Psoas muscle (tissue), 8 donors: ENCODE data around the gene JPH2. TPM values are rescaled to one million over a fixed set of nuclear protein-coding genes. Genes with fewer than 3 reads are reported as not detected.
A peak's percentile ranks its signal among the peaks of the same experiment; 100 is the strongest.

ENCODE experiments used
- ATAC-seq, 4 donors: fragments of 200-7000 bp; cut with Tn5 transposase; one replicate each; pipeline ENCODE4 v1.9.1; 2020; ENCODE audit warnings: moderate library complexity in 3 of 4, mild to moderate bottlenecking in 2 of 4
- DNase-seq, 2 donors: peaks; one replicate each; pipeline ENCODE4 v3.0.0-alpha.2; 2020
- H3K27ac ChIP-seq: fragments of 200-600 bp; one replicate; pipeline ENCODE4 v1.8.0; 2022
- H3K27me3 ChIP-seq, 3 donors: fragments of 200-600 bp in 1 of 3; one replicate each; pipeline versions ENCODE4 v1.6.1 to v1.8.0; 2013 to 2022; ENCODE audit warnings: low read length in 2 of 3, mild to moderate bottlenecking in 2 of 3, moderate library complexity in 1 of 3; ENCODE audit not compliant: insufficient read depth in 3 of 3
- H3K36me3 ChIP-seq, 2 donors: fragments of 200-600 bp in 1 of 2; one replicate each; pipeline versions ENCODE4 v1.6.1 to v1.8.0; 2013 to 2022; ENCODE audit warnings: low read depth in 1 of 2, mild to moderate bottlenecking in 1 of 2, moderate library complexity in 1 of 2; ENCODE audit not compliant: insufficient read depth in 1 of 2
- H3K4me1 ChIP-seq: fragments of 200-600 bp; one replicate; pipeline ENCODE4 v1.8.0; 2022
- H3K4me3 ChIP-seq: fragments of 200-600 bp; one replicate; pipeline ENCODE4 v1.8.0; 2022; ENCODE audit warnings: mild to moderate bottlenecking
- H3K9me3 ChIP-seq: fragments of 200-600 bp; one replicate; pipeline ENCODE4 v1.8.0; 2022
- CTCF ChIP-seq: fragments of 200-600 bp; IDR thresholded peaks from one replicate; pipeline ENCODE4 v1.8.0; 2022; ENCODE audit warnings: antibody characterized with exemption
- WGBS, 3 donors: extraction: QIAGEN DNeasy Blood & Tissue Kit; methylation state at CpG; one replicate each; pipeline versions ENCODE4 v1.1.6 to v1.1.7; 2013; 5-methylcytosine and 5-hydroxymethylcytosine counted together
- intact Hi-C, 2 donors: fragments of 100-400 bp; cut with DNase I; formaldehyde crosslinking; loops; one replicate each; pipeline versions ENCODE4 v1.11.0 to v1.14.2; 2022
- polyA plus RNA-seq, 3 donors: library from polyadenylated mRNA; stranded (reverse); fragments of 200-250 nt; gene quantifications; one replicate each; pipeline ENCODE4 v1.2.3, GENCODE V29; 2013
- total RNA-seq, 4 donors: library from RNA; stranded (reverse); fragmentation: NEBNext Ultra II Directional in 2 of 4; extraction: Animal tissue kit (Norgen Biotek cat#: 25700) in 2 of 4; gene quantifications; one replicate each; pipeline versions ENCODE4 v1.2.1 to v1.2.4, GENCODE V29; 2021 to 2023
- donor health status: healthy with polysubstance abuse.
- donor health status: DM: no; HTN: no; CAD: no; lungs with moderate emphysema.
- donor health status: Bipolar disorder and iron deficiency.
- donor health status: healthy.
- donor health status: DM: yes; HTN: yes; CAD: no.
- donor health status: DM: no; HTN: no; CAD: no.
- donor health status: DM: no; HTN: no; CAD: no.
- donor health status: DM: yes; HTN: yes; CAD: no.

JPH2 gene
- total and polyA plus RNA-seq, 7 donors, result 13.5 to 145 (median 48.0) TPM

GRCh38 chr20:44141873-44142272, 45.1 kb downstream of the JPH2 start:
- intact Hi-C loops, result no loop called here
- no peak for DNase-seq
- no peaks in the 10 kb centered on the region for H3K9me3 ChIP-seq
- ATAC-seq, result peak in 3 of 4 donors; percentile 1 to 45 (median 27)
- H3K4me1 ChIP-seq, result peaks cover 73% of the 10 kb centered on the region
- 26 to 46% (median 28%) methylated on average over 6 of the region's 6 CpGs for WGBS, 3 donors
- no peak overlapping the region for H3K4me3 ChIP-seq
- H3K27ac ChIP-seq, result peak overlapping the region; percentile 91
- H3K36me3 ChIP-seq, result no peaks in the 10 kb centered on the region
- H3K27me3 ChIP-seq, result no peaks in the 10 kb centered on the region
- TF ChIP-seq CTCF, result no peak

GRCh38 chr20:44138867-44139266, 48.1 kb downstream of the JPH2 start:
- H3K4me3 ChIP-seq, result no peak overlapping the region
- H3K27ac ChIP-seq, result peak overlapping the region; percentile 91
- H3K4me1 ChIP-seq, result peaks cover 74% of the 10 kb centered on the region
- no peak for TF ChIP-seq CTCF
- H3K27me3 ChIP-seq, result no peaks in the 10 kb centered on the region
- intact Hi-C loops, result no loop called here
- peak; percentile 44 to 71 for DNase-seq
- peak; percentile 64 to 76 (median 70) for ATAC-seq
- H3K36me3 ChIP-seq, result no peaks in the 10 kb centered on the region
- WGBS, 3 donors, result 16 to 21% (median 20%) methylated on average over 10 of the region's 10 CpGs
- H3K9me3 ChIP-seq, result no peaks in the 10 kb centered on the region

- WGBS, 3 donors, result 7 to 13% (median 12%) methylated on average over 15 of the region's 15 CpGs
- intact Hi-C loops, result no loop called here
- DNase-seq (peak; percentile 59 to 82), ATAC-seq (peak; percentile 50 to 84 (median 67))
- H3K27ac ChIP-seq, result peak overlapping the region; percentile 91
- no peaks in the 10 kb centered on the region for H3K36me3 ChIP-seq
- H3K4me3 ChIP-seq, result peak overlapping the region; percentile 37
- no peaks in the 10 kb centered on the region for H3K27me3 ChIP-seq
- H3K9me3 ChIP-seq, result no peaks in the 10 kb centered on the region
- TF ChIP-seq CTCF, result no peak
- peaks cover 58% of the 10 kb centered on the region for H3K4me1 ChIP-seq
These were observed 49.7 kb downstream of the JPH2 start for GRCh38 chr20:44137266-44137801.

GRCh38 chr20:44136579-44137265, 50.3 kb downstream of the JPH2 start:
- no peaks in the 10 kb centered on the region for H3K27me3 ChIP-seq
- no peak for ATAC-seq
- intact Hi-C loops, result no loop called here
- H3K9me3 ChIP-seq, result no peaks in the 10 kb centered on the region
- no peak for DNase-seq
- H3K4me1 ChIP-seq, result peaks cover 52% of the 10 kb centered on the region
- WGBS, 3 donors, result 43 to 62% (median 54%) methylated on average over 6 to 7 of the region's 7 CpGs
- no peaks in the 10 kb centered on the region for H3K36me3 ChIP-seq
- H3K27ac ChIP-seq, result peak overlapping the region; percentile 91
- H3K4me3 ChIP-seq, result peak overlapping the region; percentile 37
- TF ChIP-seq CTCF, result no peak
